H1 (cell line): Measurements from ENCODE around the gene C5orf34. TPM values are rescaled to one million over a fixed set of nuclear protein-coding genes. Genes with fewer than 3 reads are reported as not detected.

Experiments used
- CTCF ChIA-PET: fragments of 300-600 bp; sonication (Branson Sonifier 250); formaldehyde crosslinking; loops from one replicate; lab custom pipeline; 2021; ENCODE audit not compliant: partially characterized antibody; lab: Charles Lee
- POLR2A ChIA-PET: fragments of 300-600 bp; sonication (Branson Sonifier 250); formaldehyde crosslinking; loops from one replicate; lab custom pipeline; 2021; ENCODE audit warnings: inconsistent platforms; ENCODE audit not compliant: partially characterized antibody; lab: Charles Lee
- DNase-seq, 2 experiments: peaks; one replicate each; pipeline versions ENCODE4 v3.0.0 to v3.0.0-alpha.2; 2010 to 2022; ENCODE audit warnings: low spot score in 2 of 2, low read depth in 1 of 2, mixed read lengths in 1 of 2
- FAIRE-seq: peaks from 2 replicates; lab custom pipeline; 2011; peaks lifted over from hg19 to GRCh38; lab: Jason Lieb, UNC
- H2AFZ ChIP-seq: 2 replicates; pipeline ENCODE4 v1.8.1; 2012; ENCODE audit warnings: low read length, inconsistent platforms
- H2AK5ac ChIP-seq: 2 replicates; pipeline ENCODE4 v1.6.1; 2013; ENCODE audit warnings: low read depth, low read length
- H2BK120ac ChIP-seq: replicated peaks from 2 replicates; pipeline ENCODE3; 2013; ENCODE audit warnings: low read depth, low read length, inconsistent platforms
- H2BK12ac ChIP-seq: 2 replicates; pipeline ENCODE4 v1.6.1; 2013; ENCODE audit warnings: low read depth, low read length
- H2BK15ac ChIP-seq: 2 replicates; pipeline ENCODE4 v1.6.1; 2013; ENCODE audit warnings: low read length
- H2BK20ac ChIP-seq: 2 replicates; pipeline ENCODE4 v1.6.1; 2013; ENCODE audit warnings: low read length
- H2BK5ac ChIP-seq: 2 replicates; pipeline ENCODE4 v1.6.1; 2013; ENCODE audit warnings: low read depth, low read length
- H3K14ac ChIP-seq: 2 replicates; pipeline ENCODE4 v1.6.1; 2013; ENCODE audit warnings: inconsistent platforms; ENCODE audit not compliant: insufficient read length
- H3K18ac ChIP-seq: 2 replicates; pipeline ENCODE4 v1.6.1; 2013; ENCODE audit warnings: low read length; ENCODE audit errors: extremely low read depth
- H3K23ac ChIP-seq: 2 replicates; pipeline ENCODE4 v1.6.1; 2013; ENCODE audit warnings: inconsistent platforms; ENCODE audit not compliant: insufficient read length
- H3K23me2 ChIP-seq: 2 replicates; pipeline ENCODE4 v1.6.1; 2013; ENCODE audit warnings: low read depth, low read length
- H3K27ac ChIP-seq: 2 replicates; pipeline ENCODE4 v1.6.1; 2011; ENCODE audit warnings: low read depth, low read length, inconsistent platforms
- H3K27me3 ChIP-seq, 4 experiments: replicated peaks in 1 of 4; 1 replicate in 1 of 4; 2 replicates in 3 of 4; pipeline versions ENCODE4 v1.6.1 to v1.8.1; 2011 to 2013; ENCODE audit warnings: low read length in 3 of 4, mild to moderate bottlenecking in 3 of 4, inconsistent platforms in 2 of 4, mixed read lengths in 2 of 4, moderate library complexity in 1 of 4; ENCODE audit not compliant: control insufficient read depth in 3 of 4, insufficient read depth in 3 of 4; ENCODE audit errors: extremely low read depth in 1 of 4
- H3K36me3 ChIP-seq, 4 experiments: 2 replicates each; pipeline versions ENCODE4 v1.6.1 to v1.8.1; 2011 to 2013; ENCODE audit warnings: mild to moderate bottlenecking in 4 of 4, low read length in 3 of 4, moderate library complexity in 2 of 4, control low read depth in 1 of 4, inconsistent platforms in 1 of 4; ENCODE audit not compliant: insufficient read depth in 4 of 4, control insufficient read depth in 2 of 4
- H3K4ac ChIP-seq: replicated peaks from 2 replicates; pipeline ENCODE3; 2013; ENCODE audit warnings: low read length, low read depth, mixed read lengths, inconsistent platforms; ENCODE audit not compliant: insufficient read length
- H3K4me1 ChIP-seq, 4 experiments: replicated peaks in 1 of 4; 1 replicate in 1 of 4; 2 replicates in 3 of 4; pipeline versions ENCODE4 v1.6.1 to v1.8.1; 2011 to 2013; ENCODE audit warnings: low read length in 3 of 4, inconsistent platforms in 2 of 4, mixed read lengths in 1 of 4; ENCODE audit not compliant: insufficient read depth in 4 of 4, control insufficient read depth in 3 of 4
- H3K4me2 ChIP-seq, 2 experiments: 2 replicates each; pipeline versions ENCODE4 v1.6.1 to v1.8.1; 2011 to 2013; ENCODE audit warnings: low read depth in 2 of 2, low read length in 2 of 2, control low read depth in 1 of 2, inconsistent platforms in 1 of 2, mild to moderate bottlenecking in 1 of 2; ENCODE audit not compliant: insufficient read depth in 1 of 2
- H3K4me3 ChIP-seq, 4 experiments: fragments of 200-600, 300-600 bp in 1 of 4; sonication (generic), shearing (Covaris generic), sonication (Bioruptor Twin) in 1 of 4; 2 replicates each; pipeline versions ENCODE4 v1.5.1 to v1.8.1; 2011 to 2016; ENCODE audit warnings: low read length in 4 of 4, low read depth in 3 of 4, control low read depth in 2 of 4, inconsistent platforms in 2 of 4, mild to moderate bottlenecking in 2 of 4, mixed read lengths in 1 of 4, moderate library complexity in 1 of 4; ENCODE audit not compliant: insufficient read depth in 2 of 4; ENCODE audit errors: extremely low read depth in 1 of 4
- H3K56ac ChIP-seq: replicated peaks from 2 replicates; pipeline ENCODE3; 2013; ENCODE audit warnings: low read depth, mild to moderate bottlenecking, mixed read lengths, low read length, inconsistent platforms; ENCODE audit not compliant: insufficient read length
- H3K79me1 ChIP-seq: 2 replicates; pipeline ENCODE4 v1.6.1; 2013; ENCODE audit warnings: low read depth, low read length, control low read depth
- H3K79me2 ChIP-seq, 2 experiments: 2 replicates each; pipeline versions ENCODE4 v1.6.1 to v1.8.1; 2012 to 2013; ENCODE audit warnings: low read length in 2 of 2, mild to moderate bottlenecking in 2 of 2, inconsistent platforms in 1 of 2; ENCODE audit not compliant: insufficient read depth in 2 of 2, control insufficient read depth in 1 of 2
- H3K9ac ChIP-seq, 4 experiments: replicated peaks in 1 of 4; 1 replicate in 1 of 4; 2 replicates in 3 of 4; pipeline versions ENCODE4 v1.6.1 to v1.8.1; 2011 to 2013; ENCODE audit warnings: low read depth in 3 of 4, low read length in 3 of 4, control low read depth in 2 of 4, mild to moderate bottlenecking in 2 of 4, moderate library complexity in 2 of 4, inconsistent platforms in 1 of 4; ENCODE audit errors: extremely low read depth in 1 of 4
- H3K9me3 ChIP-seq, 2 experiments: 2 replicates each; pipeline versions ENCODE4 v1.6.1 to v1.8.1; 2012 to 2013; ENCODE audit warnings: mild to moderate bottlenecking in 2 of 2, moderate library complexity in 2 of 2, control low read depth in 1 of 2, inconsistent platforms in 1 of 2, low read depth in 1 of 2, low read length in 1 of 2, mixed read lengths in 1 of 2; ENCODE audit not compliant: insufficient read depth in 2 of 2
- H4K20me1 ChIP-seq, 2 experiments: replicated peaks in 1 of 2; 2 replicates each; pipeline versions ENCODE3 to v1.8.1; 2011 to 2013; ENCODE audit warnings: inconsistent platforms in 2 of 2, low read length in 2 of 2, mild to moderate bottlenecking in 1 of 2; ENCODE audit not compliant: insufficient read depth in 2 of 2, control insufficient read depth in 1 of 2
- H4K5ac ChIP-seq: 2 replicates; pipeline ENCODE4 v1.6.1; 2013; ENCODE audit warnings: low read length, low read depth, mixed read lengths, inconsistent platforms; ENCODE audit not compliant: insufficient read length
- H4K8ac ChIP-seq: 2 replicates; pipeline ENCODE4 v1.8.0; 2013; ENCODE audit warnings: mild to moderate bottlenecking, moderate library complexity, low read length, inconsistent platforms; ENCODE audit not compliant: insufficient read depth; ENCODE audit errors: extremely low read depth
- H4K91ac ChIP-seq: replicated peaks from 2 replicates; pipeline ENCODE3; 2013; ENCODE audit warnings: low read length, mixed read lengths, inconsistent platforms; ENCODE audit not compliant: insufficient read length
- ASH2L ChIP-seq: fragments of 200-600, 300-600 bp; sonication (generic); IDR thresholded peaks from one replicate; pipeline ENCODE4 v1.7.1; 2017; ENCODE audit warnings: low read length
- BACH1 ChIP-seq: IDR thresholded peaks from 2 replicates; pipeline ENCODE4 v1.6.1; 2012; ENCODE audit warnings: low read length, improper control_type of control experiment
- EP300 ChIP-seq, 2 experiments: IDR thresholded peaks; 1 replicate in 1 of 2; 2 replicates in 1 of 2; pipeline ENCODE4 v1.6.1; 2011 to 2012; ENCODE audit warnings: low read depth in 2 of 2, low read length in 2 of 2, mild to moderate bottlenecking in 2 of 2, borderline replicate concordance in 1 of 2, inconsistent platforms in 1 of 2, moderate library complexity in 1 of 2
- HDAC2 ChIP-seq, 2 experiments: fragments of 300-600 bp in 1 of 2; sonication (generic) in 1 of 2; IDR thresholded peaks; 2 replicates each; pipeline ENCODE4 v1.6.1; 2011 to 2012; ENCODE audit warnings: low read depth in 2 of 2, low read length in 2 of 2, mild to moderate bottlenecking in 2 of 2, moderate library complexity in 2 of 2, borderline replicate concordance in 1 of 2, inconsistent platforms in 1 of 2
- KDM1A ChIP-seq: fragments of 200-600, 300-600 bp; sonication (generic); IDR thresholded peaks from 2 replicates; pipeline ENCODE4 v1.7.1; 2016; ENCODE audit warnings: mild to moderate bottlenecking, low read length, borderline replicate concordance
- KDM4A ChIP-seq: IDR thresholded peaks from one replicate; pipeline ENCODE4 v1.7.1; 2012; ENCODE audit warnings: low read depth, mild to moderate bottlenecking, moderate library complexity, low read length, inconsistent platforms; ENCODE audit not compliant: severe bottlenecking
- RFX5 ChIP-seq: IDR thresholded peaks from 2 replicates; pipeline ENCODE4 v1.6.1; 2011; ENCODE audit warnings: low read depth, low read length, improper control_type of control experiment, borderline replicate concordance
- SIX5 ChIP-seq: IDR thresholded peaks from 2 replicates; pipeline ENCODE4 v1.6.1; 2011; ENCODE audit warnings: mild to moderate bottlenecking, low read depth, low read length
- SP1 ChIP-seq: IDR thresholded peaks from 2 replicates; pipeline ENCODE4 v1.6.1; 2011; ENCODE audit warnings: low read depth, low read length
- SP2 ChIP-seq: IDR thresholded peaks from 2 replicates; pipeline ENCODE4 v1.6.1; 2012; ENCODE audit warnings: mild to moderate bottlenecking, low read length, inconsistent platforms
- TEAD4 ChIP-seq: IDR thresholded peaks from 2 replicates; pipeline ENCODE4 v1.6.1; 2012; ENCODE audit warnings: low read depth, low read length, inconsistent platforms, mixed read lengths
- WGBS, 2 experiments: shearing (Covaris generic) in 1 of 2; methylation state at CpG; one replicate each; pipeline versions ENCODE4 v1.1.6 to v1.1.7; 2013 to 2015; ENCODE audit warnings: low lambda C conversion rate in 2 of 2, mixed read lengths in 2 of 2, inconsistent platforms in 1 of 2, low coverage in 1 of 2, missing lambda C conversion rate in 1 of 2; ENCODE audit not compliant: insufficient replicate concordance in 2 of 2, insufficient coverage in 1 of 2, insufficient read length in 1 of 2; ENCODE audit errors: extremely low coverage in 1 of 2, missing lambda C conversion rate in 1 of 2; 5-methylcytosine and 5-hydroxymethylcytosine counted together
- polyA plus RNA-seq, 7 experiments: library from polyadenylated mRNA; depleted of rRNA in 3 of 7; stranded (reverse) in 5 of 7; unstranded in 2 of 7; fragments of >200 nt in 5 of 7; fragments of 200-250 nt in 2 of 7; gene quantifications; 1 replicate in 5 of 7; 2 replicates in 1 of 7; 4 replicates in 1 of 7; pipeline versions ENCODE4 v1.2.1 to v1.2.3, GENCODE V29; 2011 to 2013; ENCODE audit warnings: missing spikeins in 2 of 7, mixed read lengths in 2 of 7
- total RNA-seq: library from RNA; stranded (reverse); fragmentation: NEBNext Ultra II Directional; extraction: Animal tissue kit (Norgen Biotek cat#: 25700); gene quantifications from 2 replicates; pipeline ENCODE4 v1.2.1, GENCODE V29; 2021

The C5orf34 gene
- total and polyA plus RNA-seq, 2 of the 8 experiments (the other 6 are each of a cell fraction or from before 2014, with no cell fraction given): 6.8 to 8.6 TPM

DNA sequence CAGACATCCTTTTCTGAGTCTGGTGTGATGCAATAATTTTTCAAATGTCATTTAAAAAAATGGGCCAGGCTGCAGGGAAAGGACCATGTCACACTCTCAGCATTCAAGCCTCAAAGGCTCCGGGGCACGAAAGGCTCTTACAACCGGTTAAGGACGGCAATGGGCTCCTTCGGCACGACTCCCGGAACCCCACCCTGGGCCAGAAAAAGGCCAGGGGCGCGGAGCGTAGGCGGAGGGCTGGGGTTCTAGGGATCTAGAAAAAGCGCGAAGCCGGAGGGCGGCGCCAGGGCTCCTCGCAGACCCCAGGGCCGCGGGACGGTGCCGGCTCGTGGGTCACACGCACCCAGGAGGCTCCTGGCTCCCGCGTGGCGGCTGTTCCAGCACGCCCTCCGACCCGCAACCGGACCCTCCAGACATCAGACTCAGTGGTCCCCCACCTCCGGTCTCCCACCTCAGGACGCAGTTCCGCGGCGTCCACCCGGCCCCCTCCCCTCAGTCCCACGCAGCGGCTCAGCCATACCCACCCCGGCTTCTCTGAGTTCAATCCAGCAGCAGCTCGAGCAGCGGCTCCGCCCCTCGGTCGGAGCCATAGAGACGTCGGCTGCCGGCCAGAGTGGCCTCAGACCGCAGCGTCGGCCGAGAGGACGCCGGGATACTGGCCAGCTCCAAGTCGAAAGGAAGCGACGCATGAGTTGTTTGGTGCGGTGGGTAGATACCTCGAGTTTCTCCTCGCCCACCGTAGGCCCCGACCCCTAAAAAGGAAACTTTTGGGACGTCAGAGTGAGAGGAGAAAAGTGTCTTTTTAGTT lies 31.4 kb downstream of the C5orf34 start, which contains the start of gene TMEM267:
TMEM267 (minus strand) TSS at position 568 of the 808 bp plus-strand sequence. CDS start 29,896 bp downstream, outside the sequence.
- no peak within 1 kb of the TSS for H3K23ac ChIP-seq
- H3K27me3 ChIP-seq: no peaks in the 10 kb centered on the region
- H3K56ac ChIP-seq: peak within 1 kb of the TSS; percentile 94
- FAIRE-seq (no peak), DNase-seq (peak; percentile 67 to 88)
- peak within 1 kb of the TSS; percentile 90 for H2BK5ac ChIP-seq
- H3K4ac ChIP-seq: peak within 1 kb of the TSS; percentile 91
- peak within 1 kb of the TSS; percentile 68 to 91 (median 89) for H3K4me3 ChIP-seq
- ChIA-PET CTCF (interaction anchor here (0.7 to 3.6 kb wide), 29 partner anchors 9 to 1244 kb away, joined by 3 to 32 read pairs (median 4); partner anchors contain the start of genes CCL28, HMGCS1 and NIM1K), POLR2A (interaction anchor here (0.5 to 2.4 kb wide), 30 partner anchors 8 to 417 kb away, joined by 3 to 23 read pairs (median 4); partner anchors contain the start of genes C5orf34, HMGCS1, NNT and ZNF131)
- no peak within 1 kb of the TSS for H2AK5ac ChIP-seq
- peaks cover 0 to 4% (median 0%) of the 10 kb centered on the region in 4 experiments; a peak in 1 of 8 replicates for H3K36me3 ChIP-seq
- peak within 1 kb of the TSS; percentile 82 for H2AFZ ChIP-seq
- peak within 1 kb of the TSS; percentile 91 for H4K5ac ChIP-seq
- H3K4me2 ChIP-seq: peak within 1 kb of the TSS; percentile 28 to 84
- no peak within 1 kb of the TSS for H2BK12ac ChIP-seq
- H3K79me2 ChIP-seq: peaks cover 0 to 9% of the 10 kb centered on the region in 2 experiments; a peak in 2 of 4 replicates
- peak within 1 kb of the TSS; percentile 92 for H3K27ac ChIP-seq
- peak within 1 kb of the TSS; percentile 97 for H4K91ac ChIP-seq
- H3K9ac ChIP-seq: peak within 1 kb of the TSS; percentile 81 to 92 (median 86)
- peak within 1 kb of the TSS; percentile 43 for H2BK120ac ChIP-seq
- H3K23me2 ChIP-seq: no peaks in the 10 kb centered on the region; the same call in 1 of the 2 replicates
- no peaks in the 10 kb centered on the region for H3K9me3 ChIP-seq
- H2BK15ac ChIP-seq: no peak within 1 kb of the TSS
- peak within 1 kb of the TSS; percentile 96 for H4K8ac ChIP-seq
- peak within 1 kb of the TSS; percentile 80 for H3K18ac ChIP-seq
- no peaks in the 10 kb centered on the region for H4K20me1 ChIP-seq
- 0% methylated on average over 57 of the region's 62 CpGs; no CpG with 5 or more reads in 1 of the 2 experiments for WGBS, 2 experiments
- no peak within 1 kb of the TSS for H3K14ac ChIP-seq
- H3K79me1 ChIP-seq: no peaks in the 10 kb centered on the region
- no peaks in the 10 kb centered on the region; a peak in 2 of 7 replicates for H3K4me1 ChIP-seq
- H2BK20ac ChIP-seq: no peak within 1 kb of the TSS
- TF ChIP-seq HDAC2 (IDR thresholded peaks at IDR 0.05; ENCODE audit: borderline replicate concordance in 1 of 2, low read depth in 2 of 2, low read length in 2 of 2) (peak in 1 of 2 experiments; percentile 90; a peak in 3 of 4 replicates), RFX5 (peak; percentile 31; the same call in 1 of the 2 replicates), SIX5 (no peak), KDM4A (peak; percentile 73), KDM1A (peak; percentile 35; the same call in 1 of the 2 replicates), EP300 (IDR thresholded peaks at IDR 0.05; ENCODE audit: borderline replicate concordance in 1 of 2, low read depth in 2 of 2, low read length in 2 of 2) (0 out of 3 replicates have a peak, but pooled peaks of 1 of the 2 experiments have one; percentile 19), TEAD4 (no peak), ASH2L (peak; percentile 85), SP2 (peak; percentile 73), SP1 (0 out of 2 replicates have a peak, but pooled peaks have one; percentile 4), BACH1 (peak; percentile 85)
